Osteoblast (primary cell): Measurements from ENCODE around the gene PTPMT1. TPM values are rescaled to one million over a fixed set of nuclear protein-coding genes. Genes with fewer than 3 reads are reported as not detected.

Experiments used
- DNase-seq: peaks from one replicate; pipeline ENCODE4 v3.0.0; 2011; ENCODE audit warnings: low spot score, mixed read lengths; ENCODE audit not compliant: insufficient read length; ENCODE audit errors: missing footprints
- H2AFZ ChIP-seq: 2 replicates; pipeline ENCODE4 v1.6.0; 2011; ENCODE audit warnings: mild to moderate bottlenecking, low read length
- H3K27ac ChIP-seq: 2 replicates; pipeline ENCODE4 v1.5.1; 2011; ENCODE audit warnings: mild to moderate bottlenecking, low read depth, low read length, moderate library complexity
- H3K27me3 ChIP-seq: 2 replicates; pipeline ENCODE4 v1.6.0; 2012; ENCODE audit warnings: mild to moderate bottlenecking, control low read depth, inconsistent platforms, low read length, moderate library complexity; ENCODE audit not compliant: insufficient read depth
- H3K36me3 ChIP-seq: 2 replicates; pipeline ENCODE4 v1.5.1; 2011; ENCODE audit warnings: mild to moderate bottlenecking, low read length, control low read depth, moderate library complexity; ENCODE audit not compliant: insufficient read depth
- H3K4me1 ChIP-seq: 2 replicates; pipeline ENCODE4 v1.5.1; 2011; ENCODE audit warnings: mild to moderate bottlenecking, low read length, control low read depth, moderate library complexity; ENCODE audit not compliant: insufficient read depth
- H3K4me2 ChIP-seq: 2 replicates; pipeline ENCODE4 v1.6.0; 2011; ENCODE audit warnings: mild to moderate bottlenecking, low read length; ENCODE audit not compliant: insufficient read depth
- H3K4me3 ChIP-seq: fragments of 200-600 bp; sonication (generic); 3 replicates; pipeline ENCODE4 v1.5.1; 2012; ENCODE audit warnings: mild to moderate bottlenecking, low read length, inconsistent platforms; ENCODE audit not compliant: insufficient read depth
- H3K79me2 ChIP-seq: 2 replicates; pipeline ENCODE4 v1.6.0; 2012; ENCODE audit warnings: mild to moderate bottlenecking, low read length, control low read depth, inconsistent platforms; ENCODE audit not compliant: insufficient read depth
- H3K9me3 ChIP-seq: 2 replicates; pipeline ENCODE4 v1.5.1; 2011; ENCODE audit warnings: low read depth, low read length, control low read depth
- H4K20me1 ChIP-seq: 2 replicates; pipeline ENCODE4 v1.6.0; 2012; ENCODE audit warnings: mild to moderate bottlenecking, low read length, control low read depth; ENCODE audit not compliant: insufficient read depth
- total RNA-seq: library from RNA; depleted of rRNA; stranded (reverse); fragments of >200 nt; gene quantifications from 2 replicates; pipeline ENCODE4 v1.2.3, GENCODE V29; 2012
- TF ChIP-seq, protein P1 (sequence below): IDR thresholded peaks from 2 replicates; pipeline ENCODE4 v1.5.1; 2011; ENCODE audit warnings: mild to moderate bottlenecking, low read depth, low read length, moderate library complexity; ENCODE audit errors: extremely low read depth

PTPMT1 gene
- total RNA-seq, 1 donor, result 80.7 TPM

DNA sequence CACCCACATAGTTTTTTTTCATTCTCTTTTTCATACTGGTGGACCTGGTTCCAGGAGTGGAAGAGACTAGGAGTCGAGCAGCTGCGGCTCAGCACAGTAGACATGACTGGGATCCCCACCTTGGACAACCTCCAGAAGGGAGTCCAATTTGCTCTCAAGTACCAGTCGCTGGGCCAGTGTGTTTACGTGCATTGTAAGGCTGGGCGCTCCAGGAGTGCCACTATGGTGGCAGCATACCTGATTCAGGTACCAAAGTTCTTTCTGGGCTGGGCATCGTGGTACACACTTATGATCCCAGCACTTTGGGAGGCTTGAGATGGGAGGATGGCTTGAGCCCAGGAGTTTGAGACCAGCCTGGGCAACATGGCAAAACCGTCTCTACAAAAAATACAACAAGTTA, 4.2 kb downstream of the PTPMT1 start:
- H3K4me3 ChIP-seq, result no peak overlapping the region
- TF ChIP-seq, protein P1, sequence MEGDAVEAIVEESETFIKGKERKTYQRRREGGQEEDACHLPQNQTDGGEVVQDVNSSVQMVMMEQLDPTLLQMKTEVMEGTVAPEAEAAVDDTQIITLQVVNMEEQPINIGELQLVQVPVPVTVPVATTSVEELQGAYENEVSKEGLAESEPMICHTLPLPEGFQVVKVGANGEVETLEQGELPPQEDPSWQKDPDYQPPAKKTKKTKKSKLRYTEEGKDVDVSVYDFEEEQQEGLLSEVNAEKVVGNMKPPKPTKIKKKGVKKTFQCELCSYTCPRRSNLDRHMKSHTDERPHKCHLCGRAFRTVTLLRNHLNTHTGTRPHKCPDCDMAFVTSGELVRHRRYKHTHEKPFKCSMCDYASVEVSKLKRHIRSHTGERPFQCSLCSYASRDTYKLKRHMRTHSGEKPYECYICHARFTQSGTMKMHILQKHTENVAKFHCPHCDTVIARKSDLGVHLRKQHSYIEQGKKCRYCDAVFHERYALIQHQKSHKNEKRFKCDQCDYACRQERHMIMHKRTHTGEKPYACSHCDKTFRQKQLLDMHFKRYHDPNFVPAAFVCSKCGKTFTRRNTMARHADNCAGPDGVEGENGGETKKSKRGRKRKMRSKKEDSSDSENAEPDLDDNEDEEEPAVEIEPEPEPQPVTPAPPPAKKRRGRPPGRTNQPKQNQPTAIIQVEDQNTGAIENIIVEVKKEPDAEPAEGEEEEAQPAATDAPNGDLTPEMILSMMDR, result no peak
- peaks cover 6% of the 10 kb centered on the region for H4K20me1 ChIP-seq
- H3K36me3 ChIP-seq, result peaks cover 26% of the 10 kb centered on the region
- no peaks in the 10 kb centered on the region for H3K9me3 ChIP-seq
- H3K79me2 ChIP-seq, result peaks cover 64% of the 10 kb centered on the region
- H2AFZ ChIP-seq, result no peak overlapping the region
- no peak overlapping the region for H3K27ac ChIP-seq
- no peaks in the 10 kb centered on the region for H3K27me3 ChIP-seq
- no peak for DNase-seq
- peaks cover 33% of the 10 kb centered on the region for H3K4me1 ChIP-seq
- H3K4me2 ChIP-seq, result no peak overlapping the region

GRCh38 chr11:47570651-47571356, 5.4 kb downstream of the PTPMT1 start:
- peaks cover 28% of the 10 kb centered on the region for H3K4me1 ChIP-seq
- DNase-seq, result no peak
- no peaks in the 10 kb centered on the region for H3K9me3 ChIP-seq
- H3K4me3 ChIP-seq, result no peak overlapping the region
- H3K27ac ChIP-seq, result no peak overlapping the region
- H3K79me2 ChIP-seq, result peaks cover 61% of the 10 kb centered on the region
- no peaks in the 10 kb centered on the region for H3K27me3 ChIP-seq
- H2AFZ ChIP-seq, result no peak overlapping the region
- TF ChIP-seq, protein P1, result no peak
- H4K20me1 ChIP-seq, result peaks cover 6% of the 10 kb centered on the region
- H3K36me3 ChIP-seq, result peaks cover 31% of the 10 kb centered on the region
- H3K4me2 ChIP-seq, result no peak overlapping the region

- Histone ChIP-seq H2AFZ (no peak overlapping the region), H3K9me3 (no peaks in the 10 kb centered on the region), H4K20me1 (peaks cover 6% of the 10 kb centered on the region), H3K79me2 (peaks cover 59% of the 10 kb centered on the region), H3K27me3 (no peaks in the 10 kb centered on the region), H3K36me3 (peaks cover 34% of the 10 kb centered on the region), H3K4me1 (peaks cover 25% of the 10 kb centered on the region), H3K4me2 (no peak overlapping the region), H3K4me3 (no peak overlapping the region), H3K27ac (peak overlapping the region; percentile 54)
- DNase-seq, result no peak
- TF ChIP-seq, protein P1, result no peak
Measured at GRCh38 chr11:47571357-47571729, 5.9 kb downstream of the PTPMT1 start.

DNA sequence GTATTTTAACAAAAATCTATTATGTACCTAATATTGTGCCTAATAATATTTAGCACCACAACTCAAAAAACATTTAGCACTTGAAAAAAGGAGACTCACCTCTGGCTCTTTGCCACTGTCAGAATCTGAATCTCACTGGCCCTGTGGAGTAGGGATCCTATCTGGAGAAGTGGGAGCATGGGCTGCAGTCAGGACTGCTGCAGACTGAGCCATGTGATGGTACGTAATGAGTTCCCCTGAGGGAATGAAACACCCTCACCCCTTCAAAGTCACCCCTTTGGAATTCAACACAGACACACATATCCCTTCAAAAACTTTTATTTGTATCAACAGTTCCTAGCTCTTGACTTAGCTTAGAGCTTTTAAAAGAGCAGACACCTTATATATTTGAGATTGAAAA, 6.5 kb downstream of the PTPMT1 start:
- Histone ChIP-seq H2AFZ (no peak overlapping the region), H3K27me3 (no peaks in the 10 kb centered on the region), H4K20me1 (peaks cover 6% of the 10 kb centered on the region), H3K4me3 (no peak overlapping the region), H3K9me3 (no peaks in the 10 kb centered on the region), H3K27ac (peak overlapping the region; percentile 60), H3K4me2 (peak overlapping the region; percentile 26), H3K79me2 (peaks cover 58% of the 10 kb centered on the region), H3K36me3 (peaks cover 35% of the 10 kb centered on the region), H3K4me1 (peaks cover 22% of the 10 kb centered on the region)
- peak; percentile 95 for DNase-seq
- TF ChIP-seq, protein P1, result no peak
